Measurements from ENCODE around the gene CYRIA. TPM values are rescaled to one million over a fixed set of nuclear protein-coding genes. Genes with fewer than 3 reads are reported as not detected.

CYRIA gene
- total and polyA plus RNA-seq, 4 donors: 1.3 to 4.3 (median 2.4) TPM

DNA sequence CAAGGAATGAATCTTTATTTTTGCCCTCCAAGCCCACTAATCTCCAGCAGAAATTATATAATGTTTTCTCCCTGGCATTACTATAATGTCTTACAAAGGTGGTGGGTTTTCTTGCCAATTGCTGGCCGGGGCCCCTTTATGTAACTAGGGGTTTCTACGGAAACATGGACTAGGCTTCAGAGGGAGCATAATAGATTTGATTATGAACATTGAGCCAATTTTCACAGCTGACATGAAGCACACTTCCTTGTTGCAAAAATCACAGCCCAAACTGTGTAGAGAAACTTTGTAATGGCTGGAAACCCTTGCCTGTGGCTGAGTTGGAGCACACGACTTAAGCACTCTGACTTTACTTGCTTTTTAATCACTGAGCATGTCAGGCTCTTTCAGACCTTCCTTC lies 3.8 kb upstream of the CYRIA start:
- peaks cover 2 to 9% (median 5%) of the 10 kb centered on the region in 4 donors for H3K4me1 ChIP-seq (ENCODE audit: control insufficient read depth in 4 of 4, insufficient read depth in 4 of 4, low read length in 3 of 4)
- no peaks in the 10 kb centered on the region for H3K9me3 ChIP-seq (ENCODE audit: control insufficient read depth in 4 of 4, low read length in 3 of 4)
- TF ChIP-seq HNF4A (conservative IDR thresholded peaks at IDR 0.05) (no peak), RAD21 (IDR thresholded peaks at IDR 0.05) (no peak), NR2F2 (IDR thresholded peaks at IDR 0.05) (no peak), FOXA2 (IDR thresholded peaks at IDR 0.05) (no peak), SP1 (IDR thresholded peaks at IDR 0.05) (no peak), HNF4G (IDR thresholded peaks at IDR 0.05) (no peak), FOXA1 (IDR thresholded peaks at IDR 0.05) (no peak), YY1 (IDR thresholded peaks at IDR 0.05) (no peak), GABPA (IDR thresholded peaks at IDR 0.05 in 1 of 2, conservative IDR thresholded peaks at IDR 0.05 in 1 of 2) (no peak), JUND (IDR thresholded peaks at IDR 0.05) (no peak), EGR1 (IDR thresholded peaks at IDR 0.05; ENCODE audit: low read depth in 2 of 2) (no peak), TAF1 (conservative IDR thresholded peaks at IDR 0.05) (no peak)
- TF ChIP-seq, protein P1, sequence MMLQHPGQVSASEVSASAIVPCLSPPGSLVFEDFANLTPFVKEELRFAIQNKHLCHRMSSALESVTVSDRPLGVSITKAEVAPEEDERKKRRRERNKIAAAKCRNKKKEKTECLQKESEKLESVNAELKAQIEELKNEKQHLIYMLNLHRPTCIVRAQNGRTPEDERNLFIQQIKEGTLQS (IDR thresholded peaks at IDR 0.05): no peak
- TF ChIP-seq, protein P2, sequence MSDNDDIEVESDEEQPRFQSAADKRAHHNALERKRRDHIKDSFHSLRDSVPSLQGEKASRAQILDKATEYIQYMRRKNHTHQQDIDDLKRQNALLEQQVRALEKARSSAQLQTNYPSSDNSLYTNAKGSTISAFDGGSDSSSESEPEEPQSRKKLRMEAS (IDR thresholded peaks at IDR 0.05): no peak
- TF ChIP-seq, protein P3, sequence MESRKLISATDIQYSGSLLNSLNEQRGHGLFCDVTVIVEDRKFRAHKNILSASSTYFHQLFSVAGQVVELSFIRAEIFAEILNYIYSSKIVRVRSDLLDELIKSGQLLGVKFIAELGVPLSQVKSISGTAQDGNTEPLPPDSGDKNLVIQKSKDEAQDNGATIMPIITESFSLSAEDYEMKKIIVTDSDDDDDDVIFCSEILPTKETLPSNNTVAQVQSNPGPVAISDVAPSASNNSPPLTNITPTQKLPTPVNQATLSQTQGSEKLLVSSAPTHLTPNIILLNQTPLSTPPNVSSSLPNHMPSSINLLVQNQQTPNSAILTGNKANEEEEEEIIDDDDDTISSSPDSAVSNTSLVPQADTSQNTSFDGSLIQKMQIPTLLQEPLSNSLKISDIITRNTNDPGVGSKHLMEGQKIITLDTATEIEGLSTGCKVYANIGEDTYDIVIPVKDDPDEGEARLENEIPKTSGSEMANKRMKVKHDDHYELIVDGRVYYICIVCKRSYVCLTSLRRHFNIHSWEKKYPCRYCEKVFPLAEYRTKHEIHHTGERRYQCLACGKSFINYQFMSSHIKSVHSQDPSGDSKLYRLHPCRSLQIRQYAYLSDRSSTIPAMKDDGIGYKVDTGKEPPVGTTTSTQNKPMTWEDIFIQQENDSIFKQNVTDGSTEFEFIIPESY (IDR thresholded peaks at IDR 0.05): no peak
- TF ChIP-seq, protein P4, sequence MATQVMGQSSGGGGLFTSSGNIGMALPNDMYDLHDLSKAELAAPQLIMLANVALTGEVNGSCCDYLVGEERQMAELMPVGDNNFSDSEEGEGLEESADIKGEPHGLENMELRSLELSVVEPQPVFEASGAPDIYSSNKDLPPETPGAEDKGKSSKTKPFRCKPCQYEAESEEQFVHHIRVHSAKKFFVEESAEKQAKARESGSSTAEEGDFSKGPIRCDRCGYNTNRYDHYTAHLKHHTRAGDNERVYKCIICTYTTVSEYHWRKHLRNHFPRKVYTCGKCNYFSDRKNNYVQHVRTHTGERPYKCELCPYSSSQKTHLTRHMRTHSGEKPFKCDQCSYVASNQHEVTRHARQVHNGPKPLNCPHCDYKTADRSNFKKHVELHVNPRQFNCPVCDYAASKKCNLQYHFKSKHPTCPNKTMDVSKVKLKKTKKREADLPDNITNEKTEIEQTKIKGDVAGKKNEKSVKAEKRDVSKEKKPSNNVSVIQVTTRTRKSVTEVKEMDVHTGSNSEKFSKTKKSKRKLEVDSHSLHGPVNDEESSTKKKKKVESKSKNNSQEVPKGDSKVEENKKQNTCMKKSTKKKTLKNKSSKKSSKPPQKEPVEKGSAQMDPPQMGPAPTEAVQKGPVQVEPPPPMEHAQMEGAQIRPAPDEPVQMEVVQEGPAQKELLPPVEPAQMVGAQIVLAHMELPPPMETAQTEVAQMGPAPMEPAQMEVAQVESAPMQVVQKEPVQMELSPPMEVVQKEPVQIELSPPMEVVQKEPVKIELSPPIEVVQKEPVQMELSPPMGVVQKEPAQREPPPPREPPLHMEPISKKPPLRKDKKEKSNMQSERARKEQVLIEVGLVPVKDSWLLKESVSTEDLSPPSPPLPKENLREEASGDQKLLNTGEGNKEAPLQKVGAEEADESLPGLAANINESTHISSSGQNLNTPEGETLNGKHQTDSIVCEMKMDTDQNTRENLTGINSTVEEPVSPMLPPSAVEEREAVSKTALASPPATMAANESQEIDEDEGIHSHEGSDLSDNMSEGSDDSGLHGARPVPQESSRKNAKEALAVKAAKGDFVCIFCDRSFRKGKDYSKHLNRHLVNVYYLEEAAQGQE (IDR thresholded peaks at IDR 0.05): no peak
- TF ChIP-seq, protein P5, sequence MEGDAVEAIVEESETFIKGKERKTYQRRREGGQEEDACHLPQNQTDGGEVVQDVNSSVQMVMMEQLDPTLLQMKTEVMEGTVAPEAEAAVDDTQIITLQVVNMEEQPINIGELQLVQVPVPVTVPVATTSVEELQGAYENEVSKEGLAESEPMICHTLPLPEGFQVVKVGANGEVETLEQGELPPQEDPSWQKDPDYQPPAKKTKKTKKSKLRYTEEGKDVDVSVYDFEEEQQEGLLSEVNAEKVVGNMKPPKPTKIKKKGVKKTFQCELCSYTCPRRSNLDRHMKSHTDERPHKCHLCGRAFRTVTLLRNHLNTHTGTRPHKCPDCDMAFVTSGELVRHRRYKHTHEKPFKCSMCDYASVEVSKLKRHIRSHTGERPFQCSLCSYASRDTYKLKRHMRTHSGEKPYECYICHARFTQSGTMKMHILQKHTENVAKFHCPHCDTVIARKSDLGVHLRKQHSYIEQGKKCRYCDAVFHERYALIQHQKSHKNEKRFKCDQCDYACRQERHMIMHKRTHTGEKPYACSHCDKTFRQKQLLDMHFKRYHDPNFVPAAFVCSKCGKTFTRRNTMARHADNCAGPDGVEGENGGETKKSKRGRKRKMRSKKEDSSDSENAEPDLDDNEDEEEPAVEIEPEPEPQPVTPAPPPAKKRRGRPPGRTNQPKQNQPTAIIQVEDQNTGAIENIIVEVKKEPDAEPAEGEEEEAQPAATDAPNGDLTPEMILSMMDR (IDR thresholded peaks at IDR 0.05; ENCODE audit: low read depth, low read length, missing input control): no peak
- H3K27me3 ChIP-seq (ENCODE audit: control insufficient read depth in 4 of 4, insufficient read depth in 4 of 4, low read length in 3 of 4): no peaks in the 10 kb centered on the region
- H3K9ac ChIP-seq (ENCODE audit: low read depth in 1 of 2, low read length in 2 of 2): no peak overlapping the region
- no peak overlapping the region for H3K4me3 ChIP-seq (ENCODE audit: low read depth in 1 of 3, low read length in 3 of 3)
- DNase-seq (ENCODE audit: low spot score): no peak
- no peak overlapping the region for H3K27ac ChIP-seq (ENCODE audit: low read depth in 1 of 2, low read length in 2 of 2)
- WGBS: 84% methylated on average over 3 of the region's 3 CpGs
- no peaks in the 10 kb centered on the region for H3K36me3 ChIP-seq (ENCODE audit: control insufficient read depth in 4 of 4, insufficient read depth in 3 of 4, low read depth in 1 of 4, low read length in 3 of 4)

DNA sequence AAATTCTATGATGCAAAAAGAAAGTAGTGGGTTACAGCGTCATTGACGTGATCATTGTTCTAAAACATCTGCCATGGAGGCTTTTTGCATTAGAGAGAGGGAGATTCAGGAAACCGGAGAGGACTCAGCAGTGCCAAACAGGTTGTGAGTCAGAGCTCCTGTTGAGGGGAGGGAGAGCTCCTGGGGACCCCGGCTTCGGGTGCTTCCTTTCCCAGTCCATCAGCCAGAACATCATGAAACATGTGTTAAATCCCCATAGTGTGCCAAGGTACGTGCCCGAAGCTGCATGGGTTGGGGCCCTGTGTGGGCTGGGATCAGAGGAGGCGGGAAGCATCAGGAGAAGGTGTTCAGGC lies 791 bp upstream of the CYRIA start:
- TF ChIP-seq, protein P3 (IDR thresholded peaks at IDR 0.05): no peak
- TF ChIP-seq SP1 (IDR thresholded peaks at IDR 0.05) (no peak), GABPA (IDR thresholded peaks at IDR 0.05 in 1 of 2, conservative IDR thresholded peaks at IDR 0.05 in 1 of 2) (no peak), NR2F2 (IDR thresholded peaks at IDR 0.05) (no peak)
- TF ChIP-seq, protein P2 (IDR thresholded peaks at IDR 0.05): no peak
- TF ChIP-seq, protein P5 (IDR thresholded peaks at IDR 0.05; ENCODE audit: low read depth, low read length, missing input control): no peak
- Histone ChIP-seq H3K4me3 (ENCODE audit: low read depth in 1 of 3, low read length in 3 of 3) (no peak overlapping the region), H3K27ac (ENCODE audit: low read depth in 1 of 2, low read length in 2 of 2) (no peak overlapping the region), H3K36me3 (ENCODE audit: control insufficient read depth in 4 of 4, insufficient read depth in 3 of 4, low read depth in 1 of 4, low read length in 3 of 4) (no peaks in the 10 kb centered on the region), H3K4me1 (ENCODE audit: control insufficient read depth in 4 of 4, insufficient read depth in 4 of 4, low read length in 3 of 4) (peaks cover 2 to 10% (median 6%) of the 10 kb centered on the region in 4 donors), H3K9ac (ENCODE audit: low read depth in 1 of 2, low read length in 2 of 2) (no peak overlapping the region), H3K27me3 (ENCODE audit: control insufficient read depth in 4 of 4, insufficient read depth in 4 of 4, low read length in 3 of 4) (no peaks in the 10 kb centered on the region), H3K9me3 (ENCODE audit: control insufficient read depth in 4 of 4, low read length in 3 of 4) (no peaks in the 10 kb centered on the region)
- WGBS: 61% methylated on average over 8 of the region's 8 CpGs
- no peak for DNase-seq (ENCODE audit: low spot score)

Data from liver (tissue), 9 donors.